OCI-LY3 (cell line): ENCODE data around the gene LRRC4B.

Experiments used
- H2AFZ ChIP-seq: fragments of 200-600, 300-600 bp; shearing (Covaris generic); 2 replicates; pipeline ENCODE4 v1.6.0; 2014; ENCODE audit warnings: antibody characterized with exemption, low read depth, low read length
- H3K27ac ChIP-seq: fragments of 200-600, 300-600 bp; sonication (generic); 2 replicates; pipeline ENCODE4 v1.5.1; 2014; ENCODE audit warnings: mild to moderate bottlenecking, low read length, moderate library complexity, mixed read lengths
- H3K27me3 ChIP-seq: fragments of 200-600, 300-600 bp; sonication (generic); 2 replicates; pipeline ENCODE4 v1.6.1; 2014; ENCODE audit warnings: low read depth, low read length, mixed read lengths
- H3K36me3 ChIP-seq: fragments of 200-600, 300-600 bp; sonication (generic); replicated peaks from 2 replicates; pipeline ENCODE3; 2014; ENCODE audit warnings: low read depth, low read length, mixed read lengths
- H3K4me1 ChIP-seq: fragments of 300-600, 200-600 bp; sonication (generic); 2 replicates; pipeline ENCODE4 v1.6.1; 2014; ENCODE audit warnings: low read length, mixed read lengths
- H3K4me2 ChIP-seq: fragments of 200-600, 300-600 bp; sonication (generic); 2 replicates; pipeline ENCODE4 v1.6.1; 2014; ENCODE audit warnings: low read length, mixed read lengths
- H3K4me3 ChIP-seq: fragments of 300-600, 200-600 bp; sonication (generic); 2 replicates; pipeline ENCODE4 v1.5.1; 2014; ENCODE audit warnings: antibody characterized with exemption, mild to moderate bottlenecking, low read length, moderate library complexity
- H3K79me2 ChIP-seq: fragments of 300-600, 200-600 bp; shearing (Covaris generic); 2 replicates; pipeline ENCODE4 v1.6.1; 2014; ENCODE audit warnings: mild to moderate bottlenecking, low read length, mixed read lengths
- H3K9ac ChIP-seq: fragments of 300-600, 200-600 bp; shearing (Covaris generic); 2 replicates; pipeline ENCODE4 v1.6.0; 2014; ENCODE audit warnings: mild to moderate bottlenecking, low read length, moderate library complexity
- H3K9me3 ChIP-seq: fragments of 200-600, 300-600 bp; shearing (Covaris generic); 2 replicates; pipeline ENCODE4 v1.6.1; 2014; ENCODE audit warnings: low read length, mixed read lengths; ENCODE audit not compliant: insufficient read depth
- H4K20me1 ChIP-seq: fragments of 200-600, 300-600 bp; sonication (generic); 2 replicates; pipeline ENCODE4 v1.6.1; 2016; ENCODE audit warnings: low read length, mixed read lengths; ENCODE audit not compliant: insufficient read depth
- CTCF ChIP-seq: fragments of 200-600, 300-600 bp; sonication (generic); IDR thresholded peaks from 2 replicates; pipeline ENCODE4 v1.5.1; 2014; ENCODE audit warnings: antibody characterized with exemption, low read length, low read depth
- EZH2phosphoT487 ChIP-seq: fragments of 200-600 bp; shearing (Covaris generic); IDR thresholded peaks from 2 replicates; pipeline ENCODE4 v1.6.1; 2018; ENCODE audit warnings: antibody characterized with exemption, mixed run types, low read depth

The LRRC4B gene

GRCh38 chr19:50488389-50489194 is 79.6 kb downstream of the LRRC4B start:
- no peaks in the 10 kb centered on the region for H3K9me3 ChIP-seq
- no peak overlapping the region for H3K27ac ChIP-seq
- H3K9ac ChIP-seq, result no peak overlapping the region
- peaks cover 28% of the 10 kb centered on the region for H3K36me3 ChIP-seq
- H3K27me3 ChIP-seq, result peaks cover 7% of the 10 kb centered on the region; the same call in 1 of the 2 replicates
- H3K4me3 ChIP-seq, result no peak overlapping the region
- no peak for TF ChIP-seq CTCF
- no peak for TF ChIP-seq EZH2phosphoT487
- no peak overlapping the region for H3K4me2 ChIP-seq
- no peak overlapping the region for H2AFZ ChIP-seq
- H4K20me1 ChIP-seq, result 0 out of 2 replicates have a peak, but pooled peaks cover 3% of the 10 kb centered on the region
- H3K79me2 ChIP-seq, result no peaks in the 10 kb centered on the region
- no peaks in the 10 kb centered on the region for H3K4me1 ChIP-seq

- Histone ChIP-seq H3K4me2 (no peak overlapping the region), H2AFZ (no peak overlapping the region), H3K9ac (no peak overlapping the region), H3K4me3 (no peak overlapping the region), H3K9me3 (no peaks in the 10 kb centered on the region), H3K79me2 (no peaks in the 10 kb centered on the region), H3K27me3 (peaks cover 7% of the 10 kb centered on the region; the same call in 1 of the 2 replicates), H3K4me1 (no peaks in the 10 kb centered on the region), H3K36me3 (peaks cover 35% of the 10 kb centered on the region), H4K20me1 (0 out of 2 replicates have a peak, but pooled peaks cover 3% of the 10 kb centered on the region), H3K27ac (no peak overlapping the region)
- peak; percentile 84 for TF ChIP-seq CTCF
- no peak for TF ChIP-seq EZH2phosphoT487
Observed at GRCh38 chr19:50486823-50487515, 81.3 kb downstream of the LRRC4B start.

GRCh38 chr19:50485284-50485955 is 82.8 kb downstream of the LRRC4B start:
- H3K9me3 ChIP-seq, result no peaks in the 10 kb centered on the region
- H3K27me3 ChIP-seq, result peaks cover 7% of the 10 kb centered on the region; the same call in 1 of the 2 replicates
- TF ChIP-seq CTCF, result no peak
- no peak for TF ChIP-seq EZH2phosphoT487
- H3K4me2 ChIP-seq, result no peak overlapping the region
- no peak overlapping the region for H3K9ac ChIP-seq
- no peaks in the 10 kb centered on the region for H3K4me1 ChIP-seq
- no peak overlapping the region for H3K27ac ChIP-seq
- peaks cover 36% of the 10 kb centered on the region for H3K36me3 ChIP-seq
- H3K79me2 ChIP-seq, result no peaks in the 10 kb centered on the region
- no peak overlapping the region for H3K4me3 ChIP-seq
- no peak overlapping the region for H2AFZ ChIP-seq
- 0 out of 2 replicates have a peak, but pooled peaks cover 3% of the 10 kb centered on the region for H4K20me1 ChIP-seq

- TF ChIP-seq CTCF (no peak), EZH2phosphoT487 (no peak)
- Histone ChIP-seq H3K4me3 (no peak overlapping the region), H3K27ac (no peak overlapping the region), H3K36me3 (peaks cover 56% of the 10 kb centered on the region), H3K4me2 (no peak overlapping the region), H3K9ac (no peak overlapping the region), H3K4me1 (peaks cover 7% of the 10 kb centered on the region), H4K20me1 (peaks cover 10% of the 10 kb centered on the region), H3K79me2 (peaks cover 22% of the 10 kb centered on the region), H2AFZ (no peak overlapping the region), H3K9me3 (no peaks in the 10 kb centered on the region), H3K27me3 (peaks cover 7% of the 10 kb centered on the region; the same call in 1 of the 2 replicates)
Observed at GRCh38 chr19:50482916-50483315, 85.3 kb downstream of the LRRC4B start.
